GM23338 (cell line): ENCODE measurements around the gene RNF103. TPM values are rescaled to one million over a fixed set of nuclear protein-coding genes. Genes with fewer than 3 reads are reported as not detected.

Experiments
- ATAC-seq: fragments of 200-7000 bp; cut with Tn5 transposase; 3 replicates; pipeline ENCODE4 v1.9.1; 2020
- DNase-seq: peaks from one replicate; pipeline ENCODE4 v3.0.0-alpha.2; 2015; ENCODE audit warnings: low spot score
- H2AFZ ChIP-seq: fragments of 200-600 bp; sonication (generic); 2 replicates; pipeline ENCODE4 v1.8.0; 2016; ENCODE audit warnings: antibody characterized with exemption, mild to moderate bottlenecking, moderate library complexity
- H3F3A ChIP-seq: fragments of 200-600 bp; sonication (generic); replicated peaks from 2 replicates; pipeline ENCODE4 v1.8.0; 2017; ENCODE audit warnings: antibody characterized with exemption, mixed run types, low read depth
- H3K27ac ChIP-seq: fragments of 200-600 bp; sonication (generic); 2 replicates; pipeline ENCODE4 v1.6.1; 2016; ENCODE audit warnings: low read depth
- H3K27me3 ChIP-seq: fragments of 200-600 bp; sonication (generic); 2 replicates; pipeline ENCODE4 v1.8.0; 2016; ENCODE audit warnings: mild to moderate bottlenecking, mixed run types, moderate library complexity; ENCODE audit not compliant: insufficient read depth
- H3K36me3 ChIP-seq: fragments of 200-600 bp; sonication (generic); 2 replicates; pipeline ENCODE4 v1.8.0; 2016; ENCODE audit warnings: mild to moderate bottlenecking; ENCODE audit not compliant: insufficient read depth
- H3K4me1 ChIP-seq: fragments of 200-600 bp; sonication (generic); 2 replicates; pipeline ENCODE4 v1.8.0; 2016; ENCODE audit warnings: mild to moderate bottlenecking, moderate library complexity; ENCODE audit not compliant: insufficient read depth
- H3K4me2 ChIP-seq: fragments of 200-600 bp; sonication (generic); 2 replicates; pipeline ENCODE4 v1.7.1; 2017; ENCODE audit warnings: mixed run types
- H3K4me3 ChIP-seq: fragments of 200-600 bp; sonication (generic); 2 replicates; pipeline ENCODE4 v1.6.1; 2016; ENCODE audit warnings: mixed run types
- H3K79me2 ChIP-seq: fragments of 200-600 bp; sonication (generic); replicated peaks from 2 replicates; pipeline ENCODE4 v1.8.0; 2017; ENCODE audit warnings: mild to moderate bottlenecking; ENCODE audit not compliant: insufficient read depth
- H3K9me2 ChIP-seq: fragments of 200-600 bp; sonication (generic); 2 replicates; pipeline ENCODE4 v1.8.0; 2017; ENCODE audit not compliant: insufficient read depth
- H4K20me1 ChIP-seq: fragments of 200-600 bp; sonication (generic); replicated peaks from 2 replicates; pipeline ENCODE4 v1.8.0; 2017; ENCODE audit warnings: mild to moderate bottlenecking; ENCODE audit not compliant: insufficient read depth
- H3K27ac Mint-ChIP-seq: 2 replicates; pipeline ENCODE4 v1.8.0; 2020; ENCODE audit warnings: inconsistent platforms, mild to moderate bottlenecking, moderate library complexity, mixed read lengths
- H3K27me3 Mint-ChIP-seq: 3 replicates; pipeline ENCODE4 v1.8.0; 2022; ENCODE audit warnings: low read depth, mild to moderate bottlenecking, moderate library complexity, mixed read lengths, inconsistent platforms; ENCODE audit not compliant: insufficient read depth, poor library complexity
- H3K36me3 Mint-ChIP-seq: 3 replicates; pipeline ENCODE4 v1.8.0; 2021; ENCODE audit warnings: low read depth, mild to moderate bottlenecking, inconsistent platforms, moderate library complexity, mixed read lengths
- H3K4me1 Mint-ChIP-seq: 3 replicates; pipeline ENCODE4 v1.8.0; 2020; ENCODE audit warnings: mild to moderate bottlenecking, inconsistent platforms, mixed read lengths
- H3K4me3 Mint-ChIP-seq: 3 replicates; pipeline ENCODE4 v1.8.0; 2021; ENCODE audit warnings: moderate library complexity, mild to moderate bottlenecking, inconsistent platforms, mixed read lengths
- H3K9me3 Mint-ChIP-seq: 3 replicates; pipeline ENCODE4 v1.8.0; 2020; ENCODE audit warnings: moderate library complexity, mild to moderate bottlenecking, inconsistent platforms, mixed read lengths
- CTCF ChIP-seq, 2 experiments: fragments of 200-600 bp in 1 of 2; sonication (generic) in 1 of 2; conservative IDR thresholded peaks; 2 replicates each; pipeline versions ENCODE4 v1.5.1 to v1.6.1; 2016 to 2017; ENCODE audit warnings: antibody characterized with exemption in 2 of 2, low read depth in 2 of 2, mild to moderate bottlenecking in 2 of 2, moderate library complexity in 1 of 2
- EZH2 ChIP-seq: fragments of 200-600 bp; sonication (generic); IDR thresholded peaks from one replicate; pipeline ENCODE4 v1.8.0; 2017; ENCODE audit warnings: antibody characterized with exemption, mild to moderate bottlenecking, low read depth; ENCODE audit not compliant: unreplicated experiment
- EZH2phosphoT487 ChIP-seq: fragments of 200-600 bp; sonication (generic); IDR thresholded peaks from one replicate; pipeline ENCODE4 v1.8.1; 2018; ENCODE audit warnings: antibody characterized with exemption; ENCODE audit not compliant: unreplicated experiment
- JUNB ChIP-seq: IDR thresholded peaks from one replicate; pipeline ENCODE4 v1.6.1; 2016; ENCODE audit warnings: antibody characterized with exemption; ENCODE audit not compliant: unreplicated experiment
- NANOG ChIP-seq: IDR thresholded peaks from 2 replicates; pipeline ENCODE4 v1.6.1; 2016; ENCODE audit warnings: antibody characterized with exemption, borderline replicate concordance
- POLR2AphosphoS5 ChIP-seq: IDR thresholded peaks from 2 replicates; pipeline ENCODE4 v1.6.1; 2016; ENCODE audit warnings: antibody characterized with exemption, low read depth
- REST ChIP-seq: IDR thresholded peaks from one replicate; pipeline ENCODE4 v1.6.1; 2018; ENCODE audit warnings: antibody characterized with exemption; ENCODE audit not compliant: unreplicated experiment
- STAT1 ChIP-seq: IDR thresholded peaks from one replicate; pipeline ENCODE4 v1.6.1; 2016; ENCODE audit warnings: antibody characterized with exemption; ENCODE audit not compliant: unreplicated experiment
- ZNF114 ChIP-seq: fragments of 250-450 bp; sonication (Bioruptor Pico); IDR thresholded peaks from 2 replicates; pipeline ENCODE4 v1.5.0; 2020; ENCODE audit warnings: mild to moderate bottlenecking, moderate library complexity
- ZNF331 ChIP-seq: fragments of 250-450 bp; sonication (Bioruptor Pico); IDR thresholded peaks from 2 replicates; pipeline ENCODE4 v1.5.0; 2020; ENCODE audit warnings: low read depth, mild to moderate bottlenecking, moderate library complexity
- ZNF462 ChIP-seq: fragments of 250-450 bp; sonication (Bioruptor Pico); IDR thresholded peaks from 2 replicates; pipeline ENCODE4 v1.5.0; 2020; ENCODE audit warnings: mild to moderate bottlenecking, moderate library complexity
- polyA plus RNA-seq: library from polyadenylated mRNA; unstranded; fragments of >200 nt; fragmentation: Nextera tagmentation; extraction: Ambion mirVana; gene quantifications from 2 replicates; pipeline ENCODE4 v1.2.1, GENCODE V29; 2016
- total RNA-seq: library from RNA; depleted of rRNA; stranded (reverse); fragments of >200 nt; shearing (Covaris generic); gene quantifications from 2 replicates; pipeline ENCODE4 v1.2.3, GENCODE V29; 2014

The RNF103 gene
- total and polyA plus RNA-seq, 2 experiments from 2014 or later, result 3.8 to 5.9 TPM

GRCh38 chr2:86617738-86618137 lies 5.9 kb downstream of the RNF103 start (continued):
- TF ChIP-seq ZNF462, result no peak

GRCh38 chr2:86617153-86617552 lies 6.5 kb downstream of the RNF103 start:
- Mint-ChIP-seq H3K36me3 (0 out of 3 replicates have a peak, but pooled peaks cover 5% of the 10 kb centered on the region), H3K9me3 (no peaks in the 10 kb centered on the region), H3K4me1 (peaks cover 9% of the 10 kb centered on the region; the same call in 2 of the 3 replicates), H3K27ac (no peak overlapping the region), H3K27me3 (no peaks in the 10 kb centered on the region), H3K4me3 (no peak overlapping the region)
- H3K27me3 ChIP-seq, result no peaks in the 10 kb centered on the region
- no peak overlapping the region for H2AFZ ChIP-seq
- no peaks in the 10 kb centered on the region; the same call in 1 of the 2 replicates for H4K20me1 ChIP-seq
- peaks cover 12% of the 10 kb centered on the region; the same call in 1 of the 2 replicates for H3K4me1 ChIP-seq
- no peak overlapping the region for H3K27ac ChIP-seq
- no peaks in the 10 kb centered on the region for H3K9me2 ChIP-seq
- no peak overlapping the region for H3K4me2 ChIP-seq
- peaks cover 11% of the 10 kb centered on the region; the same call in 1 of the 2 replicates for H3K79me2 ChIP-seq
- DNase-seq (no peak), ATAC-seq (no peak)
- H3K36me3 ChIP-seq, result no peaks in the 10 kb centered on the region
- no peaks in the 10 kb centered on the region for H3F3A ChIP-seq
- no peak overlapping the region for H3K4me3 ChIP-seq
- TF ChIP-seq REST (no peak), EZH2 (no peak), ZNF114 (CRISPR knock-in tag) (no peak), CTCF (conservative IDR thresholded peaks at IDR 0.05; ENCODE audit: low read depth in 2 of 2) (no peak), ZNF331 (no peak), NANOG (no peak), STAT1 (no peak), EZH2phosphoT487 (no peak), JUNB (no peak), POLR2AphosphoS5 (no peak)
